ENCODE results near the gene S1PR2. TPM values are rescaled to one million over a fixed set of nuclear protein-coding genes. Genes with fewer than 3 reads are reported as not detected.

Gene S1PR2
- total RNA-seq, 1 experiment from 2014 or later, result 6.9 TPM

DNA sequence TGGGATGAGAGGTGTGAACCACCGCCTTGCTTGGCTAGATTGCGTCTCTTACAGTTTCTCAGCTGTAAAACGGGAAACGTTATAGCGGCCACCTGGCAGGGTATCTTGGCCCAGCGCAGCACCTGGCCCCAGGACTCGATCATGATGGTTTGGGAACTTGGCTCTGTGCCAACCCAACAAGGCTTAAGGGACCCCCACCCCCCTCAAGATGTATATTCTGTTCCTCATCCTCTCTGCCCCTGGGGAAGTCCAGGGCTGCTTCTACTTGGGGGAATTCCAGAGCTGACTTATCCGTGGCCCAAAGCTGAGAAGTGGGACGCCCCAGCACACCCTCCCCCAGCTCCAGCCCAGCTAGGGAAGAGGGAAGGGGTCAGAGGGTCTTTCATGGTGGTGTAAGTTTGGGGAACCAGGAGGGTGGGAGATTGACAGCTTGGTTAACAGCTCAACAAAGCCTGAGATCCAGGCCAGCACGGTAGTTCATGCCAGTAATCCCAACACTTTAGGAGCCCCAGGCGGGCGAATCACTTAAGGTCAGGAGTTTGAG, 40.5 kb upstream of the S1PR2 start:
- no peaks in the 10 kb centered on the region for H3K36me3 ChIP-seq (ENCODE audit: low read depth)
- no peak overlapping the region for H3K27ac ChIP-seq
- no peak for TF ChIP-seq EZH2 (IDR thresholded peaks at IDR 0.05; ENCODE audit: low read depth)
- TF ChIP-seq, protein P1, sequence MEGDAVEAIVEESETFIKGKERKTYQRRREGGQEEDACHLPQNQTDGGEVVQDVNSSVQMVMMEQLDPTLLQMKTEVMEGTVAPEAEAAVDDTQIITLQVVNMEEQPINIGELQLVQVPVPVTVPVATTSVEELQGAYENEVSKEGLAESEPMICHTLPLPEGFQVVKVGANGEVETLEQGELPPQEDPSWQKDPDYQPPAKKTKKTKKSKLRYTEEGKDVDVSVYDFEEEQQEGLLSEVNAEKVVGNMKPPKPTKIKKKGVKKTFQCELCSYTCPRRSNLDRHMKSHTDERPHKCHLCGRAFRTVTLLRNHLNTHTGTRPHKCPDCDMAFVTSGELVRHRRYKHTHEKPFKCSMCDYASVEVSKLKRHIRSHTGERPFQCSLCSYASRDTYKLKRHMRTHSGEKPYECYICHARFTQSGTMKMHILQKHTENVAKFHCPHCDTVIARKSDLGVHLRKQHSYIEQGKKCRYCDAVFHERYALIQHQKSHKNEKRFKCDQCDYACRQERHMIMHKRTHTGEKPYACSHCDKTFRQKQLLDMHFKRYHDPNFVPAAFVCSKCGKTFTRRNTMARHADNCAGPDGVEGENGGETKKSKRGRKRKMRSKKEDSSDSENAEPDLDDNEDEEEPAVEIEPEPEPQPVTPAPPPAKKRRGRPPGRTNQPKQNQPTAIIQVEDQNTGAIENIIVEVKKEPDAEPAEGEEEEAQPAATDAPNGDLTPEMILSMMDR (conservative IDR thresholded peaks at IDR 0.05), result no peak
- no peak for DNase-seq
- peak overlapping the region; percentile 83 for H3K4me2 ChIP-seq
- peaks cover 41% of the 10 kb centered on the region for H3F3A ChIP-seq (ENCODE audit: insufficient read depth, low read depth)
- peaks cover 16% of the 10 kb centered on the region for H3K79me2 ChIP-seq (ENCODE audit: low read depth)
- intact Hi-C loops (cut with micrococcal nuclease; ENCODE audit: unreplicated experiment), result no loop called here
- no peak overlapping the region for H2AFZ ChIP-seq
- BruUV-seq (replicated peaks), result TSS peak; percentile 78
- H3K9me2 ChIP-seq (ENCODE audit: insufficient read depth), result no peaks in the 10 kb centered on the region
- no peaks in the 10 kb centered on the region for H3K27me3 ChIP-seq (ENCODE audit: insufficient read depth, low read depth)
- ChIA-PET CTCF (interaction anchor here (0.5 to 1.6 kb wide), 8 partner anchors 12 to 1237 kb away, joined by 3 to 12 read pairs (median 4); partner anchors contain the start of genes ICAM5 and TYK2), POLR2A (ENCODE audit: unreplicated experiment) (interaction anchor here (0.6 to 1.6 kb wide), 5 partner anchors 18 to 109 kb away, joined by 3 to 17 read pairs (median 7); partner anchors contain the start of genes ICAM5 and TYK2)
- H3K9me3 ChIP-seq (ENCODE audit: insufficient read depth, low read depth), result no peaks in the 10 kb centered on the region
- no peaks in the 10 kb centered on the region for H4K20me1 ChIP-seq (ENCODE audit: insufficient read depth)
- peaks cover 25% of the 10 kb centered on the region for H3K4me1 ChIP-seq (replicated peaks; ENCODE audit: insufficient read depth)
- H3K4me3 ChIP-seq, result peak overlapping the region; percentile 64; the same call in 1 of the 2 replicates

DNA sequence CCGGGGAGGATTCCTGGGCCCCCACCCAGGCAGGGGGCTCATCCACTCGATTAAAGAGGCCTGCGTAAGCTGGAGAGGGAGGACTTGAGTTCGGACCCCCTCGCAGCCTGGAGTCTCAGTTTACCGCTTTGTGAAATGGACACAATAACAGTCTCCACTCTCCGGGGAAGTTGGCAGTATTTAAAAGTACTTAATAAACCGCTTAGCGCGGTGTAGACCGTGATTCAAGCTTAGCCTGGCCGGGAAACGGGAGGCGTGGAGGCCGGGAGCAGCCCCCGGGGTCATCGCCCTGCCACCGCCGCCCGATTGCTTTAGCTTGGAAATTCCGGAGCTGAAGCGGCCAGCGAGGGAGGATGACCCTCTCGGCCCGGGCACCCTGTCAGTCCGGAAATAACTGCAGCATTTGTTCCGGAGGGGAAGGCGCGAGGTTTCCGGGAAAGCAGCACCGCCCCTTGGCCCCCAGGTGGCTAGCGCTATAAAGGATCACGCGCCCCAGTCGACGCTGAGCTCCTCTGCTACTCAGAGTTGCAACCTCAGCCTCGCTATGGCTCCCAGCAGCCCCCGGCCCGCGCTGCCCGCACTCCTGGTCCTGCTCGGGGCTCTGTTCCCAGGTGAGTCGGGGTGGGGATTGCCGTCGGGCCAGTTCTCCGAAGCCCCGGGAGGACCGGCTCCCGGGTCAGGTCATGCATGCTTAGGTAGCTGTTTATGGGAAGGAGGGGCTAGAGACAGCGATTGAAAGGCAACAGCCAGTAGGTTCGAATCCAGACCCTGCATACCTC, 39.7 kb upstream of the S1PR2 start, which contains the start of gene ICAM1:
Gene ICAM1, plus strand, starts transcription at position 505 of the 779 bp plus-strand sequence. Its CDS starts 40 bp downstream, at position 545.
- no peaks in the 10 kb centered on the region for H3K9me3 ChIP-seq (ENCODE audit: insufficient read depth, low read depth)
- peak; percentile 76 to 77 for DNase-seq
- H2AFZ ChIP-seq, result peak within 1 kb of the TSS; percentile 75
- H3K4me1 ChIP-seq (replicated peaks; ENCODE audit: insufficient read depth), result peaks cover 25% of the 10 kb centered on the region
- intact Hi-C loops (cut with micrococcal nuclease; ENCODE audit: unreplicated experiment), result no loop called here
- no peaks in the 10 kb centered on the region for H3K36me3 ChIP-seq (ENCODE audit: low read depth)
- TF ChIP-seq EZH2 (IDR thresholded peaks at IDR 0.05; ENCODE audit: low read depth), result no peak
- TF ChIP-seq, protein P1 (conservative IDR thresholded peaks at IDR 0.05), result peak; percentile 35; the same call in 1 of the 2 replicates
- H3K4me2 ChIP-seq, result peak within 1 kb of the TSS; percentile 83
- H3K27me3 ChIP-seq (ENCODE audit: insufficient read depth, low read depth), result no peaks in the 10 kb centered on the region
- no peaks in the 10 kb centered on the region for H3K9me2 ChIP-seq (ENCODE audit: insufficient read depth)
- peak within 1 kb of the TSS; percentile 25 for H3K27ac ChIP-seq
- POLR2A ChIA-PET (ENCODE audit: unreplicated experiment), result interaction anchor here (0.6 to 1.6 kb wide), 9 partner anchors 9 to 236 kb away, joined by 3 to 17 read pairs (median 6); partner anchors contain the start of genes ICAM5 and TYK2
- H3K4me3 ChIP-seq, result peak within 1 kb of the TSS; percentile 64
- BruUV-seq (replicated peaks), result TSS peak; percentile 95
- H3F3A ChIP-seq (ENCODE audit: insufficient read depth, low read depth), result peaks cover 37% of the 10 kb centered on the region
- CTCF ChIA-PET, result interaction anchor here (0.5 to 1.6 kb wide), 12 partner anchors 11 to 1238 kb away, joined by 3 to 11 read pairs (median 4); partner anchors contain the start of genes ICAM5 and TYK2
- no peaks in the 10 kb centered on the region for H4K20me1 ChIP-seq (ENCODE audit: insufficient read depth)
- H3K79me2 ChIP-seq (ENCODE audit: low read depth), result peaks cover 16% of the 10 kb centered on the region

DNA sequence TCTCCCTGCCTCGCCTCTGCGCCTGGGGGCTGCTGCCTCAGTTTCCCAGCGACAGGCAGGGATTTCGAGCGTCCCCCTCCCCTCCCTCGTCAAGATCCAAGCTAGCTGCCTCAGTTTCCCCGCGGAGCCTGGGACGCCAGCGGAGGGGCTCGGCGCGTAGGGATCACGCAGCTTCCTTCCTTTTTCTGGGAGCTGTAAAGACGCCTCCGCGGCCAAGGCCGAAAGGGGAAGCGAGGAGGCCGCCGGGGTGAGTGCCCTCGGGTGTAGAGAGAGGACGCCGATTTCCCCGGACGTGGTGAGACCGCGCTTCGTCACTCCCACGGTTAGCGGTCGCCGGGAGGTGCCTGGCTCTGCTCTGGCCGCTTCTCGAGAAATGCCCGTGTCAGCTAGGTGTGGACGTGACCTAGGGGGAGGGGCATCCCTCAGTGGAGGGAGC, 39.1 kb upstream of the S1PR2 start:
- TF ChIP-seq, protein P1 (conservative IDR thresholded peaks at IDR 0.05), result no peak
- no peak for TF ChIP-seq EZH2 (IDR thresholded peaks at IDR 0.05; ENCODE audit: low read depth)
- ChIA-PET CTCF (interaction anchor here (0.6 to 1.6 kb wide), 6 partner anchors 11 to 118 kb away, joined by 3 to 11 read pairs (median 4); no protein-coding TSS in a partner anchor), POLR2A (ENCODE audit: unreplicated experiment) (interaction anchor here (0.7 to 1.6 kb wide), 5 partner anchors 10 to 64 kb away, joined by 3 to 9 read pairs (median 4); partner anchors contain the start of gene ICAM5)
- Histone ChIP-seq H3K36me3 (ENCODE audit: low read depth) (no peaks in the 10 kb centered on the region), H3K27me3 (ENCODE audit: insufficient read depth, low read depth) (no peaks in the 10 kb centered on the region), H3K9me3 (ENCODE audit: insufficient read depth, low read depth) (no peaks in the 10 kb centered on the region), H4K20me1 (ENCODE audit: insufficient read depth) (no peaks in the 10 kb centered on the region), H3K4me3 (peak overlapping the region; percentile 64), H3K27ac (peak overlapping the region; percentile 25), H2AFZ (peak overlapping the region; percentile 75), H3K4me2 (peak overlapping the region; percentile 83), H3F3A (ENCODE audit: insufficient read depth, low read depth) (peaks cover 37% of the 10 kb centered on the region), H3K79me2 (ENCODE audit: low read depth) (peaks cover 16% of the 10 kb centered on the region), H3K4me1 (replicated peaks; ENCODE audit: insufficient read depth) (peaks cover 25% of the 10 kb centered on the region), H3K9me2 (ENCODE audit: insufficient read depth) (no peaks in the 10 kb centered on the region)
- DNase-seq, result no peak
- intact Hi-C loops (cut with micrococcal nuclease; ENCODE audit: unreplicated experiment), result no loop called here
- BruUV-seq (replicated peaks), result no TSS peak

Data from PC-9 (cell line).